Neural cell (in vitro differentiated cells): ENCODE data around the gene CNTF. TPM values are rescaled to one million over a fixed set of nuclear protein-coding genes. Genes with fewer than 3 reads are reported as not detected.

Experiments used
- H2AFZ ChIP-seq: fragments of 200-600, 300-800 bp; sonication (generic), shearing (Covaris generic); 2 replicates; pipeline ENCODE4 v1.6.0; 2014; ENCODE audit warnings: low read depth, mild to moderate bottlenecking, antibody characterized with exemption, low read length, moderate library complexity
- H3F3A ChIP-seq: fragments of 200-600 bp; shearing (Covaris generic); 2 replicates; pipeline ENCODE4 v1.6.1; 2016; ENCODE audit warnings: mild to moderate bottlenecking, moderate library complexity, mixed read lengths, antibody characterized with exemption, low read length; ENCODE audit not compliant: insufficient read depth, poor library complexity, severe bottlenecking
- H3K27ac ChIP-seq: fragments of 200-600, 300-800 bp; sonication (generic), shearing (Covaris generic); 2 replicates; pipeline ENCODE4 v1.5.1; 2014; ENCODE audit warnings: mild to moderate bottlenecking, low read length, moderate library complexity
- H3K27me3 ChIP-seq: fragments of 300-800, 200-600 bp; sonication (generic), shearing (Covaris generic); 2 replicates; pipeline ENCODE4 v1.6.0; 2014; ENCODE audit warnings: mild to moderate bottlenecking, low read depth, low read length, moderate library complexity; ENCODE audit not compliant: insufficient read depth
- H3K36me3 ChIP-seq: fragments of 300-800, 200-600 bp; sonication (generic), shearing (Covaris generic); 2 replicates; pipeline ENCODE4 v1.5.1; 2014; ENCODE audit warnings: mild to moderate bottlenecking, antibody characterized with exemption, low read length, moderate library complexity; ENCODE audit not compliant: insufficient read depth
- H3K4me2 ChIP-seq: fragments of 300-800, 200-600 bp; sonication (generic), shearing (Covaris generic); 2 replicates; pipeline ENCODE4 v1.6.0; 2014; ENCODE audit warnings: mild to moderate bottlenecking, low read length
- H3K4me3 ChIP-seq: fragments of 300-800, 200-600 bp; sonication (generic), shearing (Covaris generic); 2 replicates; pipeline ENCODE4 v1.5.1; 2014; ENCODE audit warnings: mild to moderate bottlenecking, low read length, moderate library complexity
- H3K79me2 ChIP-seq: fragments of 200-600 bp; shearing (Covaris generic); replicated peaks from 2 replicates; pipeline ENCODE4 v1.6.0; 2014; ENCODE audit warnings: mild to moderate bottlenecking, low read length, moderate library complexity; ENCODE audit not compliant: insufficient read depth
- H3K9ac ChIP-seq: fragments of 300-800, 200-600 bp; sonication (generic), shearing (Covaris generic); 2 replicates; pipeline ENCODE4 v1.6.1; 2016; ENCODE audit warnings: mild to moderate bottlenecking, low read length, mixed read lengths
- H3K9me2 ChIP-seq: fragments of 200-600 bp; shearing (Covaris generic); 2 replicates; pipeline ENCODE4 v1.6.1; 2016; ENCODE audit warnings: mild to moderate bottlenecking, low read length, mixed read lengths; ENCODE audit not compliant: insufficient read depth
- H3K9me3 ChIP-seq: fragments of 200-600, 300-800 bp; sonication (generic), shearing (Covaris generic); 2 replicates; pipeline ENCODE4 v1.6.1; 2016; ENCODE audit warnings: mild to moderate bottlenecking, mixed run types, low read length, moderate library complexity, mixed read lengths
- H4K20me1 ChIP-seq: fragments of 200-600 bp; shearing (Covaris generic); 2 replicates; pipeline ENCODE4 v1.6.1; 2016; ENCODE audit warnings: mild to moderate bottlenecking, mixed run types; ENCODE audit not compliant: insufficient read depth
- CTCF ChIP-seq: fragments of 450-650 bp; IDR thresholded peaks from 2 replicates; pipeline ENCODE4 v1.5.1; 2014; ENCODE audit warnings: antibody characterized with exemption, mild to moderate bottlenecking, moderate library complexity; ENCODE audit not compliant: poor library complexity, severe bottlenecking
- EP300 ChIP-seq: fragments of 450-650 bp; conservative IDR thresholded peaks from 2 replicates; pipeline ENCODE4 v1.6.1; 2014; ENCODE audit warnings: antibody characterized with exemption, mild to moderate bottlenecking, moderate library complexity; ENCODE audit not compliant: poor library complexity, severe bottlenecking
- EZH2 ChIP-seq: fragments of 200-600, 300-800 bp; shearing (Covaris generic), sonication (generic); IDR thresholded peaks from 2 replicates; pipeline ENCODE4 v1.6.1; 2014; ENCODE audit warnings: antibody characterized with exemption, low read length, borderline replicate concordance, mild to moderate bottlenecking; ENCODE audit not compliant: insufficient read depth, poor library complexity, severe bottlenecking
- MXI1 ChIP-seq: fragments of 450-650 bp; conservative IDR thresholded peaks from 2 replicates; pipeline ENCODE4 v1.6.1; 2014; ENCODE audit warnings: antibody characterized with exemption, mild to moderate bottlenecking; ENCODE audit not compliant: poor library complexity, severe bottlenecking
- POLR2AphosphoS5 ChIP-seq: IDR thresholded peaks from 2 replicates; pipeline ENCODE4 v1.6.1; 2012
- RAD21 ChIP-seq: fragments of 450-650 bp; conservative IDR thresholded peaks from 2 replicates; pipeline ENCODE4 v1.6.1; 2014; ENCODE audit warnings: antibody characterized with exemption, mild to moderate bottlenecking, moderate library complexity
- REST ChIP-seq: IDR thresholded peaks from 2 replicates; pipeline ENCODE4 v1.6.1; 2012; ENCODE audit warnings: borderline replicate concordance
- SMC3 ChIP-seq: fragments of 450-650 bp; conservative IDR thresholded peaks from 2 replicates; pipeline ENCODE4 v1.6.1; 2014; ENCODE audit warnings: antibody characterized with exemption, mild to moderate bottlenecking, moderate library complexity; ENCODE audit not compliant: poor library complexity
- TAF1 ChIP-seq: IDR thresholded peaks from 2 replicates; pipeline ENCODE4 v1.6.1; 2012; ENCODE audit warnings: low read depth
- polyA plus RNA-seq: library from polyadenylated mRNA; depleted of rRNA; stranded (reverse); fragments of >200 nt; gene quantifications from 2 replicates; pipeline ENCODE4 v1.2.3, GENCODE V29; 2014

Gene CNTF
- polyA plus RNA-seq, 1 donor from 2014 or later, result 2.3 TPM

- H3K4me2 ChIP-seq, result no peak overlapping the region
- H2AFZ ChIP-seq, result no peak overlapping the region
- H3K27me3 ChIP-seq, result no peaks in the 10 kb centered on the region
- no peak overlapping the region for H3K4me3 ChIP-seq
- H3K9me3 ChIP-seq, result no peaks in the 10 kb centered on the region
- H3K79me2 ChIP-seq, result peaks cover 7% of the 10 kb centered on the region
- H3F3A ChIP-seq, result no peaks in the 10 kb centered on the region
- no peak overlapping the region for H3K27ac ChIP-seq
- H3K36me3 ChIP-seq, result peaks cover 11% of the 10 kb centered on the region
- TF ChIP-seq REST, result no peak
- no peak for TF ChIP-seq EP300
- no peak for TF ChIP-seq TAF1
- TF ChIP-seq EZH2, result no peak
- no peak for TF ChIP-seq RAD21
- TF ChIP-seq SMC3, result no peak
- no peak for TF ChIP-seq MXI1
- TF ChIP-seq POLR2AphosphoS5, result no peak
- TF ChIP-seq CTCF, result no peak
- H4K20me1 ChIP-seq, result no peaks in the 10 kb centered on the region
- no peak overlapping the region for H3K9ac ChIP-seq
- no peaks in the 10 kb centered on the region for H3K9me2 ChIP-seq
Observed at GRCh38 chr11:58613228-58613627, 9.2 kb upstream of the CNTF start.

GRCh38 chr11:58615559-58615958 lies 6.9 kb upstream of the CNTF start:
- no peak overlapping the region for H2AFZ ChIP-seq
- no peaks in the 10 kb centered on the region for H4K20me1 ChIP-seq
- no peaks in the 10 kb centered on the region for H3K79me2 ChIP-seq
- no peaks in the 10 kb centered on the region for H3F3A ChIP-seq
- no peaks in the 10 kb centered on the region for H3K27me3 ChIP-seq
- no peak overlapping the region for H3K9ac ChIP-seq
- no peak for TF ChIP-seq EZH2
- H3K9me2 ChIP-seq, result no peaks in the 10 kb centered on the region
- no peak overlapping the region for H3K4me2 ChIP-seq
- H3K9me3 ChIP-seq, result no peaks in the 10 kb centered on the region
- no peak overlapping the region for H3K4me3 ChIP-seq
- peaks cover 11% of the 10 kb centered on the region for H3K36me3 ChIP-seq
- no peak overlapping the region for H3K27ac ChIP-seq

- Histone ChIP-seq H3K27me3 (no peaks in the 10 kb centered on the region), H3K4me2 (no peak overlapping the region), H3K9ac (no peak overlapping the region), H4K20me1 (no peaks in the 10 kb centered on the region), H3F3A (no peaks in the 10 kb centered on the region), H3K36me3 (peaks cover 11% of the 10 kb centered on the region), H2AFZ (no peak overlapping the region), H3K9me3 (no peaks in the 10 kb centered on the region), H3K27ac (no peak overlapping the region), H3K9me2 (no peaks in the 10 kb centered on the region), H3K79me2 (no peaks in the 10 kb centered on the region), H3K4me3 (no peak overlapping the region)
- TF ChIP-seq RAD21 (no peak), POLR2AphosphoS5 (no peak), EZH2 (no peak), EP300 (no peak), REST (no peak), MXI1 (no peak), TAF1 (no peak), SMC3 (no peak), CTCF (no peak)
Observed at GRCh38 chr11:58616594-58616993, 5.9 kb upstream of the CNTF start.
